Neural progenitor cell (in vitro differentiated cells): ENCODE data around the gene PRSS50. TPM values are rescaled to one million over a fixed set of nuclear protein-coding genes. Genes with fewer than 3 reads are reported as not detected.

Experiments
- DNase-seq: peaks from one replicate; pipeline ENCODE4 v3.0.0-alpha.2; 2016; ENCODE audit warnings: low spot score
- H2AFZ ChIP-seq: fragments of 200-600 bp; sonication (generic); replicated peaks from 2 replicates; pipeline ENCODE4 v1.6.1; 2016; ENCODE audit warnings: antibody characterized with exemption
- H3F3A ChIP-seq: fragments of 200-600 bp; sonication (generic); 2 replicates; pipeline ENCODE4 v1.6.1; 2016; ENCODE audit warnings: antibody characterized with exemption, low read depth
- H3K27ac ChIP-seq: fragments of 200-600 bp; sonication (generic); 2 replicates; pipeline ENCODE4 v1.5.1; 2016; ENCODE audit warnings: mild to moderate bottlenecking
- H3K27me3 ChIP-seq: fragments of 200-600 bp; sonication (generic); 2 replicates; pipeline ENCODE4 v1.6.1; 2016; ENCODE audit warnings: mild to moderate bottlenecking, moderate library complexity
- H3K36me3 ChIP-seq: fragments of 200-600 bp; sonication (generic); 2 replicates; pipeline ENCODE4 v1.5.1; 2016
- H3K4me1 ChIP-seq: fragments of 200-600 bp; sonication (generic); 2 replicates; pipeline ENCODE4 v1.6.1; 2016; ENCODE audit warnings: mixed run types
- H3K4me2 ChIP-seq: fragments of 200-600 bp; sonication (generic); 2 replicates; pipeline ENCODE4 v1.6.1; 2016
- H3K4me3 ChIP-seq: fragments of 200-600 bp; sonication (generic); 2 replicates; pipeline ENCODE4 v1.5.1; 2016
- H3K79me2 ChIP-seq: fragments of 200-600 bp; sonication (generic); 2 replicates; pipeline ENCODE4 v1.6.1; 2016; ENCODE audit warnings: low read depth
- H3K9ac ChIP-seq: fragments of 200-600 bp; sonication (generic); 2 replicates; pipeline ENCODE4 v1.6.1; 2016
- H3K9me3 ChIP-seq: fragments of 200-600 bp; sonication (generic); 2 replicates; pipeline ENCODE4 v1.5.1; 2016; ENCODE audit warnings: low read depth
- H4K20me1 ChIP-seq: fragments of 200-600 bp; sonication (generic); 2 replicates; pipeline ENCODE4 v1.6.1; 2016; ENCODE audit warnings: low read depth
- H3K27ac Mint-ChIP-seq: 3 replicates; pipeline ENCODE4 v1.8.0; 2021; ENCODE audit warnings: mixed read lengths
- H3K27me3 Mint-ChIP-seq: 2 replicates; pipeline ENCODE4 v1.8.0; 2022; ENCODE audit warnings: low read depth, mild to moderate bottlenecking, inconsistent platforms, moderate library complexity, mixed read lengths; ENCODE audit not compliant: insufficient read depth
- H3K36me3 Mint-ChIP-seq: 3 replicates; pipeline ENCODE4 v1.8.0; 2021; ENCODE audit warnings: mixed read lengths
- H3K4me1 Mint-ChIP-seq: 3 replicates; pipeline ENCODE4 v1.8.0; 2021; ENCODE audit warnings: mixed read lengths
- H3K4me3 Mint-ChIP-seq: 3 replicates; pipeline ENCODE4 v1.8.0; 2021; ENCODE audit warnings: mild to moderate bottlenecking, moderate library complexity, mixed read lengths
- H3K9me3 Mint-ChIP-seq: 3 replicates; pipeline ENCODE4 v1.8.0; 2020; ENCODE audit warnings: mixed read lengths
- CTCF ChIP-seq: fragments of 200-600 bp; sonication (generic); IDR thresholded peaks from 2 replicates; pipeline ENCODE4 v1.5.1; 2017; ENCODE audit warnings: antibody characterized with exemption, mild to moderate bottlenecking
- EZH2 ChIP-seq: fragments of 200-600 bp; sonication (generic); IDR thresholded peaks from 2 replicates; pipeline ENCODE4 v1.6.1; 2017; ENCODE audit warnings: antibody characterized with exemption, mild to moderate bottlenecking, moderate library complexity
- EZH2phosphoT487 ChIP-seq: fragments of 200-600 bp; sonication (generic); IDR thresholded peaks from 2 replicates; pipeline ENCODE4 v1.6.1; 2017; ENCODE audit warnings: antibody characterized with exemption
- total RNA-seq: library from RNA; depleted of rRNA; stranded (reverse); fragments of >200 nt; gene quantifications from 2 replicates; pipeline ENCODE4 v1.2.3, GENCODE V29; 2015; ENCODE audit warnings: low replicate concordance

The PRSS50 gene
- total RNA-seq, 1 donor from 2014 or later: 0.28 TPM

DNA sequence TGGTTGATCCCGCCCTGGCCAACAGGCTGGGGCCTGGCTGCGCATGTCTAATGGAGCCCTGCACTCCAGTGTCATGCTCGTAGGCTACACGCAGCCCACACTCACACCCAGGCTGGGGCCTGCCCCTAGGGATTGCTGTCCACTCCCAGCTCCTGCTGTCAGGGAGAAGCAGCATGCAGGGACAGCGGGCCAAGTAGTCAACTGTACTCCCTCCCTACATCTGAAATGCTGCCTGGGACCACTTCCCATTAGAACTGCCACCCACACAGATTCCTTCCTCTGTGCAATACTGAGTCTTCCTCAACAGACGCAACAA lies 40.3 kb downstream of the PRSS50 start:
- no peaks in the 10 kb centered on the region for H3K36me3 ChIP-seq
- Mint-ChIP-seq H3K27ac (peak overlapping the region; percentile 83), H3K27me3 (peaks cover 8% of the 10 kb centered on the region), H3K4me1 (peaks cover 25% of the 10 kb centered on the region), H3K36me3 (no peaks in the 10 kb centered on the region), H3K4me3 (no peak overlapping the region), H3K9me3 (no peaks in the 10 kb centered on the region)
- no peak overlapping the region for H3K4me3 ChIP-seq
- H3K4me1 ChIP-seq: no peaks in the 10 kb centered on the region
- no peaks in the 10 kb centered on the region for H3K9me3 ChIP-seq
- no peaks in the 10 kb centered on the region for H4K20me1 ChIP-seq
- TF ChIP-seq EZH2 (no peak), CTCF (no peak)
- no peaks in the 10 kb centered on the region for H3K27me3 ChIP-seq
- H3K9ac ChIP-seq: no peak overlapping the region
- no peaks in the 10 kb centered on the region for H3F3A ChIP-seq
- no peak overlapping the region for H3K4me2 ChIP-seq
- H2AFZ ChIP-seq: no peak overlapping the region
- no peaks in the 10 kb centered on the region for H3K79me2 ChIP-seq
- H3K27ac ChIP-seq: no peak overlapping the region
- DNase-seq: no peak

- Histone ChIP-seq H3K9me3 (no peaks in the 10 kb centered on the region), H4K20me1 (no peaks in the 10 kb centered on the region), H3K36me3 (no peaks in the 10 kb centered on the region), H3K4me3 (no peak overlapping the region), H3K9ac (no peak overlapping the region), H3F3A (no peaks in the 10 kb centered on the region), H3K4me2 (no peak overlapping the region), H2AFZ (no peak overlapping the region), H3K4me1 (no peaks in the 10 kb centered on the region), H3K27ac (no peak overlapping the region), H3K27me3 (no peaks in the 10 kb centered on the region), H3K79me2 (no peaks in the 10 kb centered on the region)
- Mint-ChIP-seq H3K4me1 (peaks cover 25% of the 10 kb centered on the region), H3K9me3 (no peaks in the 10 kb centered on the region), H3K36me3 (no peaks in the 10 kb centered on the region), H3K4me3 (no peak overlapping the region), H3K27me3 (peaks cover 8% of the 10 kb centered on the region), H3K27ac (no peak overlapping the region)
- DNase-seq: no peak
- no peak for TF ChIP-seq EZH2phosphoT487
- TF ChIP-seq EZH2: no peak
- TF ChIP-seq CTCF: no peak
Measured at GRCh38 chr3:46676601-46677410, 40.9 kb downstream of the PRSS50 start.

GRCh38 chr3:46675843-46676567 lies 41.7 kb downstream of the PRSS50 start:
- Histone ChIP-seq H2AFZ (no peak overlapping the region), H3K79me2 (no peaks in the 10 kb centered on the region), H3K9me3 (no peaks in the 10 kb centered on the region), H3K4me2 (no peak overlapping the region), H3K27me3 (no peaks in the 10 kb centered on the region), H3K9ac (no peak overlapping the region), H3K4me1 (no peaks in the 10 kb centered on the region), H3F3A (no peaks in the 10 kb centered on the region), H3K36me3 (no peaks in the 10 kb centered on the region), H3K27ac (no peak overlapping the region), H4K20me1 (no peaks in the 10 kb centered on the region), H3K4me3 (no peak overlapping the region)
- Mint-ChIP-seq H3K9me3 (no peaks in the 10 kb centered on the region), H3K27ac (no peak overlapping the region), H3K4me1 (peaks cover 23% of the 10 kb centered on the region), H3K4me3 (no peak overlapping the region), H3K36me3 (no peaks in the 10 kb centered on the region), H3K27me3 (peaks cover 5% of the 10 kb centered on the region)
- no peak for DNase-seq
- TF ChIP-seq EZH2phosphoT487: no peak
- TF ChIP-seq EZH2: no peak
- TF ChIP-seq CTCF: no peak
